Raji (cell line): Measurements from ENCODE around the gene DIP2B.

Source experiments
- POLR2A ChIP-seq: IDR thresholded peaks from 2 replicates; pipeline ENCODE4 v1.6.1; 2011; ENCODE audit warnings: low read depth, low read length, control low read depth; ENCODE audit not compliant: insufficient read depth

The DIP2B gene

DNA sequence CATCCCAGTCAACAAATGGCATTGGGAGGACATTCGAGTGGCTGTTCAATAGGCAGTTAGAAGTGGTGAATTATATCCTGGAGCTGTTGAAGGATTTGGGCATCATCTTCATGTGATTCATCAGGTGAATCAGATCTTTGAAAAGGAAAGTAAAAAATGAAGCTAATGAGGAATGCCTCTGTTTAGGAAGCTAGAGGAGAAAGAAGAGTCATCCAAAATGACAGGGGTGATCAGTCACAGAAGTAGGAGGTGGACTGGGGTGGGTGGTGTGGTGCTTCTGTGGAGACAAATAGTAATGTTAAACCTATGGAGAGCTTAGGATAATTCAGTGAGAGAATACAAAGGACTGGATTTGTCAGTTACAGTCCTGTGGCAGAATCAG is 32.7 kb downstream of the DIP2B start:
- TF ChIP-seq POLR2A, result no peak

DNA sequence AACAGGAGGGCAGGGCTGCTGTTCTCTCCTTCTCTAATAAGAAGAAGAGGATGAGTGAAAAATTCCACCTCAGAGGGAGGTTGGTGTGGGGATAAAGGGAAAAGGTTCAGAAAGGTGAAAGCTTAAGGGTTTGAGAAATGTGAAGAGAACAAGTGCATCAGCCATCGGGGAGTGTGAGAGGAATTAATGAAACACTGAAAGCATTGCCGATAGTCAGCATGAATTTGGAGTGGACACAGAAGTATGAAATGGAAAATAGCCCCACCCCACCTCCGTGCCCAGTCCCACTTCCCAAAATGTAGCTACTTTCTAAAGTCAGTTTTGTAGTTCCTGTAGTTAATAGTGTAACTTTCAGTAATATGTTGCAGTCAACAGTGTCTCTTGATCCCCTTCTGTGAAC is 33.4 kb downstream of the DIP2B start:
- TF ChIP-seq POLR2A, result no peak

DNA sequence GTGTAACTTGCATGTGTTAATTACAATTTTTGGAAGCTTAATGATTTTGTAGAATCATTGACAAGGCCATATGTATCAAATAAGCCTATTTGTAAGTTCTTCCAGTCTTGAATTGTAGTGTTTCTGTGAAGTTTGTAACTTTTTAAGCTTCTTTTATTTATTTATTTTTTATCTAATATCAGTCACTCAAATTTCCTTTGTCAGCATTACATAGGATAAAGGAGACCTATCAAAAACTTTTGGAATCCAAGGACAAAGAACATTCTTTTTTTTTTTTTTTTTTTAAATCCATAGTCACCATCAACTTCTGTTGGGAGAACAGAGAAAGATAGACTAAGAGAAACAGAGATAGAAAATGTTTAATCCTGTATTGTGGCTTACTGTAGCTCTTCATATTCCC is 36.4 kb downstream of the DIP2B start:
- TF ChIP-seq POLR2A, result no peak

DNA sequence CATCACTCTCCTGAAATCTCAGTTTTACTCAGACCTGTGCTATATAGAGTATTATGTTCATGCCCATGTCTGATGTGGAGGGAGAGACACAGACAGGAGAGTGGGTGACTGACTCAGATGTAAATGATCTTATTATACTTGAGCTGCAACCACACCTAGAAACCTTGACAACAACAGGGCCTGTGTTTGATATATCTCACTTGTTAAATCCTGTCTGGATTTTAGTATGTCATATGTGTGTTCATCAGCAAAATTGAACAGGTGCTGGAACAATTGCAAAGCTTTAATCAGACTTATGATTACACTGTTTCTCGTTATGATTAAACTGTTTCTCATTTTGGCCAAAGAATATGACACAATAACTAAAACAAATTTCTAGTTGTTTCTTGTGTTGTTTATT is 37.7 kb downstream of the DIP2B start:
- no peak for TF ChIP-seq POLR2A

DNA sequence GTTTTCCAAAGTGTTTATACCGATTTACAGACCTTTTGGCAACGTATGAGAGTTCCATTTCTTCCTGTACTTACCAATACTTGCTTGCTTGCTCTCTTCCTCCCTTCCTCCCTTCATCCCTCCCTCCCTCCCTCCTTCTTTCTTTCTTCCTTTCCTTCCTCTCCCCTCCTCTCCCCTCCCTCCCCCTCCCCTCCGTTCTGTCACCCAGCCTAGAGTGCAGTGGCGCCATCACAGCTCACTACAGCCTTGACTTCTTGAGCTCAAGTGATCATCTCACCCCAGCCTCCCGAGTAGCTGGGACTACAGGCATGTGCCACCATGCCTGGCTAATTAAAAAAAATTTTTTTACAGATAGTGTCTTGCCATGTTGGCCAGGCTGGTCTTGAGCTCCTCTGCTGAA is 40.4 kb downstream of the DIP2B start:
- TF ChIP-seq POLR2A, result no peak

DNA sequence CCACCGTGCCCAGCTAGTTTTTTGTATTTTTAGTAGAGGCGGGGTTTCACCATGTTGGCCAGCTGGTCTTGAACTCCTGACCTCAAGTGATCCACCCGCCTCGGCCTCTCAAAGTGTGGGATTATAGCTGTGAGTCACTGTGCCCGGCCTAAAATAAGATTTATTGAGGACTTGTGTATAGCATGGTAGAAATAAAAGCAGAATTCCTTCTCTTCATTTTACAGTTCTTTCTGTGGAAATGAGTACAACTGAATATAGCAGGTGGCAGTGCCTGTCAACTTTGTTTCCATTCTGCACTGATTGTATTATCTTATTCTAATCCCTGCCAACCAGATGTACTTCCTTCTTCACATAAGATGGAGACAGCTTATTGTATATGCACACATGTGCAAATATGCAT is 41.0 kb downstream of the DIP2B start:
- no peak for TF ChIP-seq POLR2A

DNA sequence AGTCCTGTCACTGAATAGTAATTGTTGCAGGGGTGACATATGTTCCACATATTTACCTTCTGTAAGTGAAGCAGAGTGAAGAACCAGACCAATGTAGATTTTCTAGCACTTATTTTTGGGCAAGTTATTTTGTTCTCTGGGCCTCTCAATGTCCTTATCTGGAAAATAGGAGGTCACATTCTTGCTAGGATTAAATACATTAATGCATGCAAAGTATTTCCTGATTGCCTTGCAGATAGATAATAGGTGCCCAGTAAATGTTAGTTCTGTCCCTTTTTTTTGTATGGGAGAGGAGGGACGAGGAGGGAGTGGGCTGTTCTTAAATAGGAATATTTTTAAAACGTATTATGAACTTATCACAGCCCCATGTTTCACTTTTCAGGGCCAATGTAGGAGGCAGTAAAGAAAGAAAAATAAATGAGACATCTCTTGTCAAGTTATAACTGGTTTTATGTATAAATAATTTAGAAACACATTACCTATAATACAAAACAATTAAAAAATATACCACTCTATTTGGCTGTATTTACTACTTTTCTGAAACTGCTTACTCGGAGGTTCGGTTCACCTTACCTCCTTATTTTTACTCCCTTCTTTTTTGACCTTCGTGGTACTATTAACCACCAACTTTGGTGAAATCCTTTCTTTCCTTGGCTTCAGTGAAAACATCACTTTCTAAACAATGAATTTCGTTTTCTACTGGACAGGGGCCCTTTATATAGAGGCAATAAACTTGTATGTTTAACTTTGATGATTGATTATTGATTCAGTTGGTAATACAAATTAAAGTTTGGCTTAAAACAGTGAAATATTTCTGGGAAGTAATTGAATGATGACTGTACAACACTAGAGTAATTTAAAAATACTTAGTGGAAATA is 41.9 kb downstream of the DIP2B start:
- TF ChIP-seq POLR2A, result no peak

DNA sequence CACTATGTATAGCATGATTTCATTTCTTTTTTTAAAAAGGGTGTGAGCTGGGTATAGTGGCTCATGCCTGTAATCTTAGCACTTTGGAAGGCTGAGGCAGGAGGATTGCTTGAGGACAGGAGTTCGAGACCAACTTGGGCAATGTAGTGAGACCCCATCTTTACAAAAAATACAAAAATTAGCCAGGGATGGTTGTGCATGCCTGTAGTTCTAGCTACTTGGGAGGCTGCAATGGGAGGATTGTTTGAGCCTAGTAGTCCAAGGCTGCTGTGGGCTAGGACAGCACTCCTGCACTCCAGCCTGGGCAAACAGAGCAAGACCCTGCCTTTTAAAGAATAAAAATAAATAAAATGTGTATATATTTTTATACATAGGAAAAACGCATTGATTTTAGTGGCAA is 43.0 kb downstream of the DIP2B start:
- TF ChIP-seq POLR2A, result no peak

DNA sequence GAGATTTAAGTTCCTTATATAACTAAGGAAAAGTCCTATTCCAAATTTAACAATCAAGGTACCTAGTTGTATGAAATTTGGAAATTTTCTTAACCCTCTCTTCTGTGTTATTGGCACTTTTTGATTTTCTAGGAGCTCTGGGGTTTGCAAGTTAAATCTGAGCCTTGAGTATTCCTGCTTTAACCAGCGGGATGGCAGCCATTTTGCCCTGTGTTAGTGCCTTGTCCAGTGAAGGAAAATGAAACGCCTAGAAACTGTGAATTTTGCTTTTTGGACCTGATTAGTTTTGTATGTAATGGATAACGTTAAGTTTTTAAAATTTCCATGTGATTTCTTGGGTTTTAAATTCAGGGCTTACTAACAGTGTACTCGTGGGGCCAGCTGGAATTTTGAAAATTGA is 45.1 kb downstream of the DIP2B start:
- TF ChIP-seq POLR2A, result no peak

DNA sequence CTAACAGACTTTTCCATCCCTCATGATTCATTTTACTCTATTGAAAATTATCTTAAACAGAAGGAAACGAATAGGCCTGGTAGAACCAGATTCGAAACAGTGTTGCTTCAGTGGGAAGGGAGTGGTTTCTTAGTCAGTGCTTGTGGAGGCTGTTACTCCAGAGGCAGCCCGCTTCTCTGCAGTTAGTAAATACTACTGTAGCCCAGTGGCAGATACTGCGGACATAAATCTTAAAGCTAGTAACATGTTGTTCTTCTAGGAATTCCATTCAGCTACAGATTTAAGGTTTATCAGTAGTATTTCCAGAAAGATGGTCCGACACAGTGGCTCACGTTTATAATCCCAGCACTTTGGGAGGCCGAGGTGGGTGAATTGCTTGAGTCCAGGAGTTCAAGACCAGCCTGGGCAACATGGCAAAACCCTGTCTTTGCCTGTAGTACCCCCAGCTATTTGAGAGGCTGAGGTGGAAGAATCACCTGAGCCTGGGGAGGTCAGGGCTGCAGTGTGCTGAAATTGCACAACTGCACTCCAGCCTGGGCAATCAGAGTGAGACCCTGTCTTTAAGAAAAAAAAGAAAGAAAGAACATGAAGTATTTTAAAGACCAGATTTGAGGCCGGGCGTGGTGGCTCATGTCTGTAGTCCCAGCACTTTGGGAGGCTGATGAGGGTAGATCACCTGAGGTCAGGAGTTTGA is 45.9 kb downstream of the DIP2B start:
- TF ChIP-seq POLR2A, result no peak

DNA sequence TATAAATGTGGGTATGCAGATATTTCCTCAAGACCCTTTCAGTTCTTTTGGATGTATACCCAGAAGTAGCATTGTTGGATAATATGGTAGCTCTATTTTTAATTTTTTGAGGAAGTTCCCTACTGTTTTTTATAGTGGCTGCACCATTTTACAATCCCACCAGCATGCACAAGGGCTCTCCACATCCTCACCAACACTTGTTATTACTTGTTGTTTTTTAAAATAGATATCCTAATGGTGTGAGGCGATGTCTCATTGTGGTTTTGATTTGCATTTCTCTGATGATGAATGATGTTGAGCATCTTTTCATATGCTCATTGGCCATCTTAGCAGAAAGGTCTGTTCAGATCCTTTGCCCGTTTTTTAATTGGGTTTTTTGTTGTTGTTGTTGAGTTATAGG is 47.1 kb downstream of the DIP2B start:
- TF ChIP-seq POLR2A, result no peak

DNA sequence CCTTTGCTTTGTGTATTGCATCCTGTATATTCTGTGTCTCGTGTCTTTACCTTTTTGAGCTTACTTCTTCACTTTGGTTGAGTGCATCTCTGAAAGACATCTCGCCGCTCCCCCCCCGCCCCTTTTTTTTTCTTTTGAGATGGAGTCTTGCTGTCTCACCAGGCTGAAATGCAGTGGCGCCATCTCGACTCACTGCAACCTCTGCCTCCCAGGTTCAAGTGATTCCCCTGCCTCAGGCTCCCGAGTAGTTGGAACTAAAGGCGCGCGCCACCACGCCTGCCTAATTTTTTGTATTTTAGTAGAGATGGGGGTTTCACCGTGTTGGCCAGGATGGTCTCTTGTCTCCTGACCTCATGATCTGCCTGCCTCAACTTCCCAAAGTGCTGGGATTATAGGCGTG is 49.9 kb downstream of the DIP2B start:
- no peak for TF ChIP-seq POLR2A

DNA sequence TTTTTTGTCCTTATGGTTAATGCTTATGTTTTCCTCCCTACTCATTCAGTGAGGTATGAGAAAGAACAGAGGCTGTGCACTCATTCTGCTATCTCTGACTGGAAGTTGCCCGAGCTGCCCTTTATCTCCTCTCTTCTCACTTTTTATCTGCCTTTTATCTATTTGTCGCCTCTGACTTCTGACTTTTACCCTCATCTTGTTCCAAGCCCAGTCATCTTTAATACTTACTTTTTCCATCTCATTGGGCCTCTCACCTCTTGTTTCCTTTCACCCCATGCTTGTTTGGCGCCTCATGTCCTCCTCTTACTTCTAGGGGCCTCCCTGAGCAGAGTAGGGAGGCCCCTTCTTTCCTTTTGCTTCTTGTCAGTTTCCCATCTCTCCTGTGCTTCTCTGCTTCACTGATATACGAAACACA is 50.7 kb downstream of the DIP2B start:
- TF ChIP-seq POLR2A, result no peak

DNA sequence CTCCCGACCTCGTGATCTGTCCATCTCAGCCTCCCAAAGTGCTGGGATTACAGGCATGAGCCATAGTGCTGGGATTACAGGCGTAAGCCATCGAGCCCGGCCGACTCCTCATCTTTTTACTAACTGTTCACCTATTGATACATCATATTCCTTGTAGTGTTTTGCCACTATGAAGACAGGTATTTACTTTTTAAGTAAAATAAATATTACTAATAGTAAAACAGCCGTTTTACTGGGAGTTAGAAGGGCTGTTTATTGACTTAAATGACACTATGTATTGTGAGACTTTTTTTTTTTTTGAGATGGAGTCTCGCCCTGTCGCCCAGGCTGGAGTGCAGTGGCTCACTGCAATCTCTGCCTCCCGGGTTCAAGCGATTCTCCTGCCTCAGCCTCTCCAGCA is 51.5 kb downstream of the DIP2B start:
- TF ChIP-seq POLR2A, result no peak

DNA sequence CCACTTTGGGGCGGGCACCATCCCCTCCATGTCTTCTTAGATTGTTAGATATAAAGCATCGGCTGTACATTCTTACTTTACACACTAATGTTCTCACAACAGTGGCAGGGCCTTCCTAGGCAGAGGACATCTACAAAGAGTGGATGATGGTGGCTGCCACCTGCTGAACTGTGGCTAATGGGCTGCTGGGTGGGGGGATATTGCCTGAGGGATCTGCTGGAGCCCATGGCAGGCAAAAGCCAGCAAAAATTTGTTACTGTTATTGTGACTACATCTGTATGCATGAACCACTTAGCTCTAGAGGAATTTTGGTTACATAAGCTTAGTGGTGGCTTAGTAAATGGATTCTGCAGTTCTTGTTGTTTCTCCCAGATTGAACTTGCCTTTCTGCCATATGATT is 52.6 kb downstream of the DIP2B start:
- no peak for TF ChIP-seq POLR2A

DNA sequence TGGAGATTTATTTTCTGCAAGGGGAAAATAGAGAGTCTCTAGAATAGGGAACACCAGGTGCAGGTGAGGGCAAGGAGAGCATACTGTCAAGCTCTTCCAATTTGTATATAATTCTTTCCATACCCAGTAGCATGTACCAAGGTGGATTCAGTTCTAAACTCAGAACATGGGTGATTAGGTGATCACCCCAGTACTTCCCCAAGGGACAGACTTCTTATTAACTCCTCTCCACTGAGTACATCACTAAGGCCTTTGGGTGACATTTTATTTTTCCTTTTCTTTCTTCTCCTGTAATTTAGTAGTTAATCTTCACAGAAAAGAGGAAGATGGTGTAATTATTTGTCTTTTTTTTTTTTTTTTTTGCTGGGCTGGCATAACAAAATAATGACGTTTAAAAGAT is 54.2 kb downstream of the DIP2B start:
- no peak for TF ChIP-seq POLR2A

DNA sequence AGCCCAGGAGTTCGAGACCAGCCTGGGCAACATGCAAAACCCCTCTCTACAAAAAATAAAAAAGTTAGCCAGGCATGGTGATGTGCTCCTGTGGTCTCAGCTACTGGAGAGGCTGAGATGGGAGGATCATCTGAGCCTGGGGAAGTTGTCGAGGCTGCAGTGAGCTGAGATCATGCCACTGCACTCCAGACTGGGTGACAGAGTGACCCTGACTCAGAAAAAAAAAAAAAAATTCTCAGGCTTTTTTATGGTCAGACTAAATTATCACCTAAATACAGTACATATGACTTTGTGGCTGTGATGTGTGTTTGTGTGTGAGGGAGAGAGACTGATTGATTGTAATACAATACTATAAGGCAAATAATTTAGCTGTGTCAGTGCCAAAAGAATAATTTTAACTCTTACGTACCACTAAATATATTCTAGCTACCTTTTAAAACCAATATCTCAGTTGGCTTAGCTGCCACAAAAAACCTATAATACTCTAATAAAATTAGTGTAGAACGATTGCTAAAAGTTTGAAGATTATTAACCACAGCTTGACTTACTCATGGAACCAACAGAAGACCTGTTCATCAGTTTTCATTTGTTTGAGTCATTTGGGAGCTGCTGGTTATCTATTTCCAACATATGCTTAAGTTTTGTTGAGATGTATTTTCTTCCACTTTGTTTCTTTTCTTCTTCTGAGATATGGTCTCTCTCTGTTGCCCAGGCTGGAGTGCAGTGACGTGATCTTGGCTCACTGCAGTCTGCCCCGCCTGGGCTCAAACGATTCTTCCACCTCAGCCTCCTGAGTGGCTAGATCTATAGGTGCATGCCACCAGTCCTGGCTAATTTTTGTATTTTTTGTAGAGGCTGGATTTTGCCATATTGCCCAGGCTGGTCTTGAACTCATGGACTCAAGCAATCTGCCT is 58.0 kb downstream of the DIP2B start:
- TF ChIP-seq POLR2A, result no peak
